OCI-LY3 (cell line): ENCODE measurements around the gene TMEM127.

Source experiments
- H2AFZ ChIP-seq: fragments of 200-600, 300-600 bp; shearing (Covaris generic); 2 replicates; pipeline ENCODE4 v1.6.0; 2014; ENCODE audit warnings: antibody characterized with exemption, low read depth, low read length
- H3K27ac ChIP-seq: fragments of 200-600, 300-600 bp; sonication (generic); 2 replicates; pipeline ENCODE4 v1.5.1; 2014; ENCODE audit warnings: mild to moderate bottlenecking, low read length, moderate library complexity, mixed read lengths
- H3K27me3 ChIP-seq: fragments of 200-600, 300-600 bp; sonication (generic); 2 replicates; pipeline ENCODE4 v1.6.1; 2014; ENCODE audit warnings: low read depth, low read length, mixed read lengths
- H3K36me3 ChIP-seq: fragments of 200-600, 300-600 bp; sonication (generic); replicated peaks from 2 replicates; pipeline ENCODE3; 2014; ENCODE audit warnings: low read depth, low read length, mixed read lengths
- H3K4me1 ChIP-seq: fragments of 300-600, 200-600 bp; sonication (generic); 2 replicates; pipeline ENCODE4 v1.6.1; 2014; ENCODE audit warnings: low read length, mixed read lengths
- H3K4me2 ChIP-seq: fragments of 200-600, 300-600 bp; sonication (generic); 2 replicates; pipeline ENCODE4 v1.6.1; 2014; ENCODE audit warnings: low read length, mixed read lengths
- H3K4me3 ChIP-seq: fragments of 300-600, 200-600 bp; sonication (generic); 2 replicates; pipeline ENCODE4 v1.5.1; 2014; ENCODE audit warnings: antibody characterized with exemption, mild to moderate bottlenecking, low read length, moderate library complexity
- H3K79me2 ChIP-seq: fragments of 300-600, 200-600 bp; shearing (Covaris generic); 2 replicates; pipeline ENCODE4 v1.6.1; 2014; ENCODE audit warnings: mild to moderate bottlenecking, low read length, mixed read lengths
- H3K9ac ChIP-seq: fragments of 300-600, 200-600 bp; shearing (Covaris generic); 2 replicates; pipeline ENCODE4 v1.6.0; 2014; ENCODE audit warnings: mild to moderate bottlenecking, low read length, moderate library complexity
- H3K9me3 ChIP-seq: fragments of 200-600, 300-600 bp; shearing (Covaris generic); 2 replicates; pipeline ENCODE4 v1.6.1; 2014; ENCODE audit warnings: low read length, mixed read lengths; ENCODE audit not compliant: insufficient read depth
- H4K20me1 ChIP-seq: fragments of 200-600, 300-600 bp; sonication (generic); 2 replicates; pipeline ENCODE4 v1.6.1; 2016; ENCODE audit warnings: low read length, mixed read lengths; ENCODE audit not compliant: insufficient read depth
- EZH2phosphoT487 ChIP-seq: fragments of 200-600 bp; shearing (Covaris generic); IDR thresholded peaks from 2 replicates; pipeline ENCODE4 v1.6.1; 2018; ENCODE audit warnings: antibody characterized with exemption, mixed run types, low read depth
- TF ChIP-seq, protein P1 (sequence below): fragments of 200-600, 300-600 bp; sonication (generic); IDR thresholded peaks from 2 replicates; pipeline ENCODE4 v1.5.1; 2014; ENCODE audit warnings: antibody characterized with exemption, low read length, low read depth

Gene TMEM127

DNA sequence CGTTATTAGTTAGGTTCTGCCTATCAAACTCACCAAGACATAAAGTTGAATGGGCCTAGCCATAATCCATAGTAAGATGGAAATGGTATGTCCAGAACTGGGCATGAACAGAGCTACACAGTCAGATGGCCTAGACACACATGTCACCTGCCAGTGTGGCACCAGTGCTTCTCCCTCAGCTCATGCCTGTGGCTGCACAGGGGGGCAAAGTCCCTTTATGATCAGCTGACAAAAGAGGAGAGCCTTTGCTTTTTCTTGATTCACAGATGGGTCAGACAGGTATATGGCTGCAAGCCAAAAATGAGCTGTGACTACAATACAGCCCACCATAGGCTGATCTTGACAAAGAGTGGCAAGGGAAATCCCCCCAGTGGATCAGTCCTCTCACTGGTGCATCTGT, 28.9 kb downstream of the TMEM127 start:
- TF ChIP-seq, protein P1, sequence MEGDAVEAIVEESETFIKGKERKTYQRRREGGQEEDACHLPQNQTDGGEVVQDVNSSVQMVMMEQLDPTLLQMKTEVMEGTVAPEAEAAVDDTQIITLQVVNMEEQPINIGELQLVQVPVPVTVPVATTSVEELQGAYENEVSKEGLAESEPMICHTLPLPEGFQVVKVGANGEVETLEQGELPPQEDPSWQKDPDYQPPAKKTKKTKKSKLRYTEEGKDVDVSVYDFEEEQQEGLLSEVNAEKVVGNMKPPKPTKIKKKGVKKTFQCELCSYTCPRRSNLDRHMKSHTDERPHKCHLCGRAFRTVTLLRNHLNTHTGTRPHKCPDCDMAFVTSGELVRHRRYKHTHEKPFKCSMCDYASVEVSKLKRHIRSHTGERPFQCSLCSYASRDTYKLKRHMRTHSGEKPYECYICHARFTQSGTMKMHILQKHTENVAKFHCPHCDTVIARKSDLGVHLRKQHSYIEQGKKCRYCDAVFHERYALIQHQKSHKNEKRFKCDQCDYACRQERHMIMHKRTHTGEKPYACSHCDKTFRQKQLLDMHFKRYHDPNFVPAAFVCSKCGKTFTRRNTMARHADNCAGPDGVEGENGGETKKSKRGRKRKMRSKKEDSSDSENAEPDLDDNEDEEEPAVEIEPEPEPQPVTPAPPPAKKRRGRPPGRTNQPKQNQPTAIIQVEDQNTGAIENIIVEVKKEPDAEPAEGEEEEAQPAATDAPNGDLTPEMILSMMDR, result no peak
- TF ChIP-seq EZH2phosphoT487, result no peak
- Histone ChIP-seq H3K27me3 (0 out of 2 replicates have a peak, but pooled peaks cover 3% of the 10 kb centered on the region), H3K9ac (no peak overlapping the region)

DNA sequence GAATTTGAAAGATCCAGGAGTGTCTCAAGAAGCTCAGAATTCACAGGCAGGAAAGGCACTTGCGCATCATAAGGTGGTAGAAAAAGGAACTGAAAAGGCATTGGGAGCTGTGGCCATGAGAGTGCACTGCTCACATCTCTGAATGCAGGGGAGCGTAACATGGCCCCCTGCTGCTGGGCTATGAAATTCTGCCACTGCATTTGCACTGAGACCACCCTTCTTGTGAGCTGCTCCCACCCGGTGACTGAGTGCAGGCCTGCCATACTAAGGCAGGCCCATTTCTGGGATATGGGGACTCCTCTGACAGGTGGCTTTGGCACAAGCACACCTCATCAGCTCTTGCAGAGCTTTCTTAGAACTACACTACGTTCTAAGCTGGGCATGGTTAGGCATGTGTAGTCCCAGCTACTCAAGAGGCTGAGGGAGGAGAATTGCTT, 31.9 kb downstream of the TMEM127 start:
- Histone ChIP-seq H3K27me3 (0 out of 2 replicates have a peak, but pooled peaks cover 3% of the 10 kb centered on the region), H3K9me3 (no peaks in the 10 kb centered on the region), H3K9ac (no peak overlapping the region), H3K4me2 (peak overlapping the region; percentile 69), H3K79me2 (no peaks in the 10 kb centered on the region), H3K4me3 (peak overlapping the region; percentile 38; the same call in 1 of the 2 replicates), H4K20me1 (no peaks in the 10 kb centered on the region), H3K27ac (no peak overlapping the region), H2AFZ (no peak overlapping the region), H3K36me3 (no peaks in the 10 kb centered on the region), H3K4me1 (peaks cover 20% of the 10 kb centered on the region)
- no peak for TF ChIP-seq EZH2phosphoT487
- TF ChIP-seq, protein P1, result peak; percentile 48

More for the DNA sequence above, 28.9 kb downstream of the TMEM127 start:
- no peak overlapping the region for H3K4me3 ChIP-seq
- no peak overlapping the region for H3K27ac ChIP-seq
- H3K36me3 ChIP-seq, result no peaks in the 10 kb centered on the region
- no peak overlapping the region for H2AFZ ChIP-seq
- H3K4me1 ChIP-seq, result peaks cover 25% of the 10 kb centered on the region
- H3K4me2 ChIP-seq, result no peak overlapping the region
- no peaks in the 10 kb centered on the region for H3K79me2 ChIP-seq
- H4K20me1 ChIP-seq, result no peaks in the 10 kb centered on the region
- no peaks in the 10 kb centered on the region for H3K9me3 ChIP-seq

DNA sequence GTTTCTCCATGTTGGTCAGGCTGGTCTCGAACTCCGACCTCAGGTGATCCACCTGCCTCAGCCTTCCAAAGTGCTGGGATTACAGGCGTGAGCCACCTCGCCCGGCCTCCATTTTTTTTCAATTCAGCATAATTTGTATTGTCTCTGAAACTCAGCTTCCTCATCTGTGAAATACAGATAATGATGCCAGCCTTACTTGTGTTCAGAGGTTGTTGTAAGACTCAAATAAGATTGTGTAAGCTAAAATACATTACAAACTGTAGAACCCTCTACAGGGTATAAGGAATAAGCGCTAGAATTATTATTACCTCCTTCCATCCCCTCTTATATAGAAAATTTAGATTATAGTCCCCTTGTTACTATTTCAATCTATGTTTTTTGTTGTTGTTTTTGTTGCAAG, 32.4 kb downstream of the TMEM127 start:
- Histone ChIP-seq H3K9me3 (no peaks in the 10 kb centered on the region), H3K4me1 (peaks cover 20% of the 10 kb centered on the region), H4K20me1 (no peaks in the 10 kb centered on the region), H3K4me3 (peak overlapping the region; percentile 38), H3K4me2 (peak overlapping the region; percentile 69), H2AFZ (no peak overlapping the region), H3K36me3 (no peaks in the 10 kb centered on the region), H3K9ac (no peak overlapping the region), H3K27ac (no peak overlapping the region), H3K79me2 (no peaks in the 10 kb centered on the region), H3K27me3 (0 out of 2 replicates have a peak, but pooled peaks cover 3% of the 10 kb centered on the region)
- TF ChIP-seq, protein P1, result no peak
- TF ChIP-seq EZH2phosphoT487, result no peak

DNA sequence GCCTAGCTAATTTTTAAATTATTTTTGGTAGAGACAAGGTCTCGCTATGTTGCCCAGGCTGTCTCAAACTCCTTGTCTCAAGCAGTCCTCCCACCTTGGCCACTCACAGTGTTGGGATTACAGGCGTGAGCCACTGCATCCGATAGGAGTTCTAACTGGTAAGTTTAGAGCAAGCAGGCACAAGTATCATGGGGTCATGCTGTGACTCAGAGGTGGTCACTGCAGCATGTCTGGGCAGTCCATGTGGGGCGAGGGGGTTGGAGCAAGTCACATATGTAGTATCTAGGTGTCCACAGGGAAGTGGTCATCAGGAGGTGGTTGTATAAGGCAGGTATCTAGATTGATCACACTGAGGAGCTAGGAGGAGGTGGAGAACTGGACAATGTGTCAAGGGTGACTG, 34.5 kb downstream of the TMEM127 start:
- Histone ChIP-seq H4K20me1 (no peaks in the 10 kb centered on the region), H3K4me3 (no peak overlapping the region), H3K9ac (no peak overlapping the region), H3K4me1 (peaks cover 20% of the 10 kb centered on the region), H3K36me3 (no peaks in the 10 kb centered on the region), H3K27me3 (0 out of 2 replicates have a peak, but pooled peaks cover 3% of the 10 kb centered on the region), H3K9me3 (no peaks in the 10 kb centered on the region), H3K27ac (no peak overlapping the region), H2AFZ (no peak overlapping the region), H3K4me2 (no peak overlapping the region), H3K79me2 (no peaks in the 10 kb centered on the region)
- TF ChIP-seq, protein P1, result no peak
- no peak for TF ChIP-seq EZH2phosphoT487
